HG02678 (cell line): Measurements from ENCODE around the gene CD300LD.
A peak's percentile ranks its signal among the peaks of the same experiment; 100 is the strongest.

ENCODE experiments used
- ATAC-seq: cut with Tn5 transposase; IDR thresholded peaks from one replicate; pipeline ENCODE4 v1.9.1; 2021; ENCODE audit warnings: mild to moderate bottlenecking, moderate library complexity; ENCODE audit not compliant: unreplicated experiment

CD300LD gene

GRCh38 chr17:74545843-74546230, 46.2 kb downstream of the CD300LD start, which contains the start of gene CD300C:
TSS of gene CD300C (minus strand) at chr17:74546115. CDS start at chr17:74545782, 333 bp downstream.
- ATAC-seq = no peak

- no peak for ATAC-seq
These were observed 46.9 kb downstream of the CD300LD start for GRCh38 chr17:74544991-74545842.

GRCh38 chr17:74543891-74544760, 48.0 kb downstream of the CD300LD start:
- no peak for ATAC-seq

- no peak for ATAC-seq
These were observed 48.7 kb downstream of the CD300LD start for GRCh38 chr17:74543406-74543805.

GRCh38 chr17:74542727-74543383, 49.2 kb downstream of the CD300LD start:
- ATAC-seq = no peak

GRCh38 chr17:74542166-74542565, 49.9 kb downstream of the CD300LD start:
- no peak for ATAC-seq

GRCh38 chr17:74541176-74542111, 50.6 kb downstream of the CD300LD start:
- ATAC-seq = no peak

- no peak for ATAC-seq
These were observed 52.7 kb downstream of the CD300LD start for GRCh38 chr17:74539281-74539820.

- no peak for ATAC-seq
These were observed 55.2 kb downstream of the CD300LD start for GRCh38 chr17:74536890-74537289.

GRCh38 chr17:74532115-74532514, 60.0 kb downstream of the CD300LD start:
- peak; percentile 43 for ATAC-seq

GRCh38 chr17:74531231-74531761, 60.8 kb downstream of the CD300LD start, which contains the start of gene CD300LB:
TSS of gene CD300LB (minus strand) at chr17:74531475. CDS start at chr17:74531350, 125 bp downstream.
- ATAC-seq = no peak

- no peak for ATAC-seq
These were observed 61.3 kb downstream of the CD300LD start for GRCh38 chr17:74530831-74531150.
